Left forelimb (tissue), 1 donor: ENCODE measurements around the gene MAS1L.

Experiments
- DNase-seq: peaks from one replicate; pipeline ENCODE4 v3.0.0-alpha.2; 2018; ENCODE audit warnings: low spot score

Gene MAS1L, protein sequence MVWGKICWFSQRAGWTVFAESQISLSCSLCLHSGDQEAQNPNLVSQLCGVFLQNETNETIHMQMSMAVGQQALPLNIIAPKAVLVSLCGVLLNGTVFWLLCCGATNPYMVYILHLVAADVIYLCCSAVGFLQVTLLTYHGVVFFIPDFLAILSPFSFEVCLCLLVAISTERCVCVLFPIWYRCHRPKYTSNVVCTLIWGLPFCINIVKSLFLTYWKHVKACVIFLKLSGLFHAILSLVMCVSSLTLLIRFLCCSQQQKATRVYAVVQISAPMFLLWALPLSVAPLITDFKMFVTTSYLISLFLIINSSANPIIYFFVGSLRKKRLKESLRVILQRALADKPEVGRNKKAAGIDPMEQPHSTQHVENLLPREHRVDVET

DNA sequence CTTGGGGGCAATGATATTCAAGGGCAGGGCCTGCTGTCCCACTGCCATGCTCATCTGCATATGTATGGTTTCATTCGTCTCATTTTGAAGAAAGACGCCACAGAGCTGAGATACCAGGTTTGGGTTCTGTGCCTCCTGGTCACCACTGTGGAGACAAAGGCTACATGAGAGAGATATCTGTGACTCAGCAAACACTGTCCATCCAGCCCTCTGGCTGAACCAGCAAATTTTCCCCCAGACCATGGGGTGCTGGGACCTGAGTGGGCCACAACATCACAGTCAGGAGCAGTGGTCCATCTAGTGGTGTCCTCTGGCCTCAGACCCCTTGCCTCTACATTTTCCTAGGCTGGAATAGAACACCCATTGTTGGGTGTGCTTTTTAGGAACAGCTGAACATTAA, at the start of gene MAS1L:
Gene MAS1L (minus strand): TSS at position 297 of the 400 bp plus-strand sequence. CDS start 54 bp downstream, at position 243.
- no peak for DNase-seq

DNA sequence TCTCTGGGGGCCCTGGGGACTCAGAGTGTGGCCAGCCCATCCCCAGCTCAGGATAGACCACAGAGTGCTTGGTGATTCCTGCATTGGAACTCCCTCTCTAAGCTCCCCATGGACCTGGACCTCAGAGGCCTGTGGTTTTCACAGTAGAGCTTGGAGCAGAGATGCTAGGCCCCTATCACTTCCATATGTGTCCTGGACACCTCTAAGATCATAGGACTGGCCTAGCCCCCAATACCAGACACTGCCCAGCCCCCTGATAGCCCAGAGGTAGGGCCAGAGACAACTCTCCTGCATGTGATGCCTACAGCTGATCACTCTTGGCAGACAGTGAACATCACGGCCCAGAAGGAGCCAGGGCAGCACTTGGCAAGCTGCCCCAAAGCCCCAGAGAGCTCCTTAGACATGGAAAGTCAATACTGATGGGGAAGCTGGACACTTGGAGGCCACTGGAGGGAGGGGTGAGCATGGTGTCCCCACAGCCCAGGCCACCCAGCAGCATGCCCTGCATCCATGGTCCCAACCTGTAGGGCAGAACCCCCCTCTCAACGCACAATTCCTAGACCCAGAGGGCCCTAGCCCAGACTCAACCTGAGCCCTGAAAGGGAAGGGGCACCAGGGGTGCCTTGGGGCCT, 44.7 kb upstream of the MAS1L start:
- no peak for DNase-seq

DNA sequence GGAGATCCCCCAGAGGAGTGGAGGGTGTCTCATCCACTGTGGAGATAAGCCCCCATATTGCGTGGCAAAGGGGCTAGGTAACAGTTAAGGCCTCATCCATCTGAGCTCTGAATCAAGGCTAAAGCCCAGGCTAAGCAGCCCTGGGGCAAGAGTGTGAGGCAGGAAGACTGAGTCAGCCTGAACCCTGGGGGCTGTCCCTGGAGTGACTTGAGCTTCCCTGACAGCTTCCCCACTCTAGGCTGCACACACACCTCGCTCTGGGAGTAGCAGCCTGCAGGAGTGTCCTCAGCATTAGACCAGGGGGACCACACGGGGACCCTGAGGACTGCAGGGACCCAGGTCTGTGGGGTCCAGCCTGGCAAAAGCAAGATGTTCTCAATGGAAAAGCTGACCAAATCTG, 43.9 kb upstream of the MAS1L start:
- no peak for DNase-seq

DNA sequence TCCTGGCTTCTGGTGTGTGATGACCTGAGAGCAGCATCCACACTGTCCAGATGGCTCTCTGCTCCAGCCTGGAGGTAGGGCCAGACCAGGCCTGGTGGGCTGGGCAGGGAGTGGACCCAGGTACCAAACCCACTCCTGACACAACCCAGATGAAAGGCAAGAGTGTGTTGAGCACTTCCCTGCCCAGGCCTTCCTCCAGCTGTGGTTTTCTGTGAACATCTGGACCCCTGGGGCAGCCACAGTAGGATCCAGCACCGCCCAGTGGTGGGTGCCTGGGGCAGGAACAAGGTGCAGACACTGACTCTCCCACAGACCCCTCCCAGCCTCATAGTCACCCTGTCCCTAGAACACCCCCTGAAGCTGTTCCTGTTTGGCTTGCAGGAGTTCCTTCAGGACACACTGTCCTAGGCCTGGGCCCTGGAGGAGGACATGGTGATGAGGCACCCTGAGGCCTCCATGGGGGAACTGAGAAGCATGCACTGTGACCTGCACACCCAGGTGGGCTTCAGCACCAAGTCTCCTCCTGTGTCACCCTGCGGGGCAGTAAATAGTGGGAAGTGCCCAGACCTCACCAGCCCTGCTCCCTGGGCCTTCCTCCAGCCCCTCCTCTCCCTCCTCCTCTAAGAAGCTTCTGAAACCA, 43.0 kb upstream of the MAS1L start:
- no peak for DNase-seq

DNA sequence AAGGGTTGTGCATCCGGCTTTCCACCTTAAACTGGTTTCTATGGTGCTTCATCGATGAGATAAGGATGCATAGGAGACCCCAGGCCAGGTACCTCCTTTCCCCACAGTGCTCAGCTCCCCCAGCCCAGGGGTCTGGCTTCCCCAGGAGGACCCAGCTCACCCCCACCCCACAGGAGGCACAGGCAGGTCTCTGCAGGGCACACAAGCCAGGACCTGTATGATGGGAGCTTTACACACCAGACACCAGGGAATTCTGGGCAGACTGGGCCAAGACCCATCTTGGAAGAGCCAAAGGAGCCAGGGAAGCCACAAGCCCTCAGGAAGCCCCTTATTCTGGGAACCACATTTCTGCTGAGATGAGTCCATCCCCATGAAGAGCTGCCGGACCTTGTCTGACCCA, 42.2 kb upstream of the MAS1L start:
- DNase-seq: no peak

DNA sequence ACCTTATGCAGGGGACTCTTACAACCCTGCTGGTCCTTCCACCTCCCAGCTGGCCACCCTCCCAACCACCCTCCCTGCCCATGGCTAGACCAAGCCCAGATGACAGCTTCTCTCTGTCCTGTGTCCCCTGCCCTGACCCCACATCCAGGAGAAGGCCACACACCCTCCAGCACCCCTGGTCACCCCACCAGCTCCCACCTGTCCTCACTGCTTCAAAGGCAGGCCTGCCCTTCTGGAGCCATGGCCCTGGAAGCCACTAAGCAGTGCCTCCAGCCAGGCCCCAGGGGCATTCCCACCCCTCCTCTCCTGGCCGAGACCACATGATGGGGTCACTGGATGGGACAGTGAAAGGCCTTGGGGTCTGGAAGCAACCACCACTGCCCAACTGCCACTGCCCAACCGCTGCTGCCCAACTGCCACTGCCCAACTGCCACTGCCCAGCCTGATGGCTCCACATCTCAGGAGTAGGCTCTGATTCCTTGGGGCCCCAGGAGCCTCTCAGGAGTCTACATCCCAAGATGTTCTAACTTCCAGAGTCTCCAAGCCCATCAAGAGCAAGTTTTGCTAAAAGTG, 41.3 kb upstream of the MAS1L start:
- DNase-seq: no peak

DNA sequence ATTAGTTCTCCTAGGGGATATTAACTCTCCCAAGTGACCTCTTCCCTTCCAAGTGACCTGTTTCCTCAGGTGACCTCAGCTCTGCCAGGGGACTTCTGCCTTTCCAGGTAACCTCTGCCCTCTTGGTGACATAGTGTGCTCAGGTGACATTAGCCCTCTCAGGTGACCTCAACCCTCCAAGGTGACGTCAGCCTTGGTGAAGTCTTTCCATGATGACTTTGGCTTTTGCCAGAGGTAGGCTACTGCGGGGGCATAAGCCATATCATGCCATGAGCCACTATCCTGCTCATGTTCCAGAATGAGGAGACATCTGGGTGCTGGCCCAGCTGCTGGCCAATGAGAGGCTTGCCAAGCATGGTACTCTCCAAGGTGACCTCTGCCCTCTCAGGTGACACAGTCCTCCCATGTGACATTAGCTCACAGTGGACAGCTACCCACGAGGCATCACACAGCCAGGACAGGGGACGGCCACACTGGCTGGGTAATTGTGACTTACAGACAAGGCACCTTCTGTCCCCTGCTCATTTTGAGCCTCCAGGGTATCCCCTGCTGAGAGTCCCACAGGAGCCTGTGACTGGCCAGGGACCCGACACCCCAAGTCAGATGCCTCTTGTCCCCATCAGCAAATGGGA, 40.7 kb upstream of the MAS1L start:
- DNase-seq: no peak

DNA sequence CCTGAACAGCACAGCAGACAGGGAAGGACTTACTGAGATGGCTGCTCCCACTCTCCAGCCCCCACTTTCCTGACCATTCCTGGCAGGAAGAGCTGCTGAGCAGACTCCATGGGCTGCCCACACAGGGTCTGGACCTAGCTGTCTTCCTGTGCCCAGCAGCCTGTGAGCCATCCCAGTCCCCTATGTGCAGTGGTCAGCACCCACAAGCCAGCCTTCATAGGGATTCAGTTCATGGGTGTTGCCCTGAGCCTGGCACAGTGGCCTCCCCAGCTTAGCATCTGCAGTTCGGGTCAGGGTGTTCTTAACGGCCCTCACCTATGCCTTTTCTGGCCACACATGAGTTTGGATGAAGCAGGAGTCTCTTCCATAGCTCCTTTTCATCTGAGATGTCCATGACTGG, 39.8 kb upstream of the MAS1L start:
- no peak for DNase-seq

DNA sequence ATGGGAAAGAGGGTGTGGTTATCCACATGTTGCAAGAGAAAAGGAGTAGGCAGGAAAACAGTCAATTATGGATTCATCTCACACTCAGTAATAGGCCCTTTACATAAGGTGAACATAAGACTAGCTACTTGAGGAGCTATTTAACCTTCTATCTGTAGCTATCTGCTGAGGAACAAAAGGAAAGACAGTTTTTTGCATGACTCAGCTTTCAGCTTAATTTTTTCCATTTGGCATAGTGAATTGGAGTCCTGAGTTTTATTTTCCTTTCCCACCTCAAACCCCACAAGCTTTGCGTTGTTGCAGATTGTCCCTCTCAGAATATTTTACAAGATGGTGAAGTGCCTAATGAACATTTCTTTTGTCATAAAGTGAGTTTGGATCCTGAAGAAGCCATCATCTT, 39.4 kb upstream of the MAS1L start:
- no peak for DNase-seq

DNA sequence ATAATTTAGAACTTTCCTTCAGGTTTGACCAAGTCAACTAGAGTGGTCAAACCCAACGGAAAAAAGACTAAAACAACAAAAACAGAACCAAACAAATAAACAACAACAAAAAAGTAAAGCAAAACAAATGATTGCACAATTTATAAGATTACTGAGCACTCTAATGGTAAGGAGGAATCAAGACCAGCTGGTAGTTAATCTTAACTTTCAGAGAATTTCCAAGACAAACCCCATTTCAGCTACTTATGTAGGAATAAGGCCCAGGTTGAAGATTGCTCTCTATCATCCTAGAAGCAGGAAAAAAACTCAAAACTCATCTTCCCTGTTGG, 37.5 kb upstream of the MAS1L start:
- no peak for DNase-seq

DNA sequence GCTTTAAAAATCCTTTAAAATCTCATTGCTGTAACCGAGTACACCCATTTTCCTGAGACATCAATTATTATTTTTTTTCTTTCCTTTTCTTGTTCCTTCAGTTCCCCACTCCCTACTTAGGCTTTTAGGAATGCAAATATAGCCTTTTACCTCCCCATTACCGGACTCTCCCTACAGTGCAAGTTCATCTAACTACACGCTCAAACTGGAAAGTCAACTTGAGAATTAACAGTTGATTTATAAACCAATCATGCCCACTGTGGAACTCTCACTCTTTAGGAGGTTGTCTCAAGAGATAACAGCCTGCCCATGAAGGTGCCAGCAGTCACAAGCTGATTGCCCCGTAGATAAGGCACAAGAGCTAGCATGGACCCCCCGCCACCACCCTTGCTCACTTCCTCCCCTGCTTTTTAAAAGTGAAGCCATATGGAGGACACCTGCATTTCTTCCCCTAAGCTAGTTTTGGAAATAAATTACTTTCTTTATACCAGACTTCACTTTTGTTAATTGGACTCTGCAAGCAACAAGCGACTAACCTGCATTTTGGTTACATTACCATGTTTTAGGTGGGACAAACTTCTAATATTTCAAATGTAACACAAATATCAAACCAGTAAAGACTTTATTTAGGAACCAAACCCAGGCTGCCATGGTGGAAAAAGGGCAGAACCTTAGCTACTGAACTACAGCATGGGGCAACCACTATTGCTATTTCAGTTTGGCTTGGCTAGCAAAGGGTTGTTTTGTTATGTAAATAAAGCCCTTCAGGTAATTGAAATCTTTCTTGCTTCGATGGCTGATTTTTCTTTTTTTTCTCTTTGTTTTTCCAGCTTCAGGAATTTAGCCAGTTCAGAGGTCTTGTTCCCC, 36.9 kb upstream of the MAS1L start:
- no peak for DNase-seq

DNA sequence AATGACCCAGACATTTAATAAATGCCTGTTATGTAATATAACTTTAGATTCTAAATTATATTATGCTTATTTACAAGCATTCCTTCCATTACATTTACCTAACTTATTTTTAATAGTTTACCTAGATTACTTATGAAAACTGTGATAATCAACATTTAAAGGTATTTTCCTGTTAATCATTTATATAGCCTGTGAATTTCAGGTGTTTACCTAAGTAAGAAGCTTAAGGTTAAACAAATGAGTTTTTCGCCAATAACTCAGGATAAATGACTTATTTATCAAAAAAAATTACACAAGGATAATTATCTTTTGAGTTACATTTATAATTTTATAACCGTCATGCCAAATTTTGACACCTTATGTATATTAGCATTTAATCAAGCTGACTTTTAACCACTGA, 36.3 kb upstream of the MAS1L start:
- DNase-seq: no peak

DNA sequence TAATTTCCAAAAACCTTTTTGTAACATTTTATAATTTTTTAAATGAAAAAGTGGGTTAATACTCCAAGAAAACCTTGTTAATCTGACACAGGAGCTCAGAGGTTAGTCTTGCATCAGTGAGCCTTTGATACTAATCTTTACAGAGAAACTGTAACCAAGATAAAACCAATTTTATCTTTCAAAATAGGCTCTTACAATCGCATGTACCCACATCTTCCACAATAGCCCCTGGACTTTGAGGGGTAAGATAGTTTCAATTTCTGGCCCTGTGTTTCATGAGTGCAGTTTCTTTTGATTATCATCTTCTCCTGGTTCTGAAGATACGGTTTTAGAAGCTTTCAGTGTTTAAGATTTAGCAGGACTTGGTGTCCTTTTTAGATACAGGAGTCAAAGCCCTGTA, 34.5 kb upstream of the MAS1L start:
- no peak for DNase-seq

DNA sequence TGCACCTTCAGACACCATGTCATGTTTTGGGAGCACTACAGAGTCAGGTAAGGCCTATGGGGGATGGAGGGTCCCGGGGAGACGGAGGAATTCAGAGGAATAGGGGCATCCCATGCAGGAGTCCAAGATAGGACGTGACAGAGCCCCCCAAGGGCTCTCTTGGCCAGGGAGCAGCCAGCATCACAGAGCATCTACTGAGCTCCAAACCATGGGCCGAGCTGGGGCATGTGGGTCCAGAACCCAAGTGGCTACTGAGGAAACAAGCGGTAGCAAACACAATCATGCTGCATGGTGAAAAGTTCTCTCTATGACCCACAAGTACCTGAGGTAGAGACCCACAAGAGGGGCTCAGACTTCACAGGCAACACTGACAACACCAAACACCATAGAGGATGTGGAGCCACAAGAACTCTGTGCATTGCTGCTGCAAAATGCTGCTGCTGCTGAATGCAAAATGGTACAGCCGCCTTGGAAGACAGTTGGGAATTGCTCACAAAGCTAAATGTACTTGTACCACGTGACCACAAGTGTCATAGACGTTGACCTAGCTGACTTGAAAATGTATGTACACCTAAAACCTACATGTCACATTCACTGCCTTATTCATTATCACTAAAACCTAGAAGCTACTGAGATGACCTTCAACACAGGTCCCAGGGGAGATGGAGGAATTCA, 33.4 kb upstream of the MAS1L start:
- no peak for DNase-seq

DNA sequence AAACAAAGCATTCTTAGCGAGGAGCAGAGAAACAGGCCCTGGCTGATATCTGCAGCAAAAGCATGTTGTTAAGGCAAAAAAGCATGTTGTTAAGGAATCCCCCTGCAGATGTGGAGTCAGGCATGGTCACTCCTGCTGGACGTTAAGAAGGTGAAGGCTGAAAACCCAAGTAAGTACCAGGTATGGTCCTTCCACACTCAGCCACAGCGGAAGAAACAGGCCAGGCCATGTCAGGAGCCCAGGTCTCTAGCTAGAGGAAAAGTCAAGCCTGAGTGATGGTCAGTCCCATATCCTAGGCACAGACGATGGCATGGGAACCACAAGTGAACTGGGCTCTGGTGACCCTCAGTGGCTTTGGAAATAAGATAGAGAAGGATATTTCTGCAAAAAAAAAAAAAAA, 32.5 kb upstream of the MAS1L start:
- no peak for DNase-seq

DNA sequence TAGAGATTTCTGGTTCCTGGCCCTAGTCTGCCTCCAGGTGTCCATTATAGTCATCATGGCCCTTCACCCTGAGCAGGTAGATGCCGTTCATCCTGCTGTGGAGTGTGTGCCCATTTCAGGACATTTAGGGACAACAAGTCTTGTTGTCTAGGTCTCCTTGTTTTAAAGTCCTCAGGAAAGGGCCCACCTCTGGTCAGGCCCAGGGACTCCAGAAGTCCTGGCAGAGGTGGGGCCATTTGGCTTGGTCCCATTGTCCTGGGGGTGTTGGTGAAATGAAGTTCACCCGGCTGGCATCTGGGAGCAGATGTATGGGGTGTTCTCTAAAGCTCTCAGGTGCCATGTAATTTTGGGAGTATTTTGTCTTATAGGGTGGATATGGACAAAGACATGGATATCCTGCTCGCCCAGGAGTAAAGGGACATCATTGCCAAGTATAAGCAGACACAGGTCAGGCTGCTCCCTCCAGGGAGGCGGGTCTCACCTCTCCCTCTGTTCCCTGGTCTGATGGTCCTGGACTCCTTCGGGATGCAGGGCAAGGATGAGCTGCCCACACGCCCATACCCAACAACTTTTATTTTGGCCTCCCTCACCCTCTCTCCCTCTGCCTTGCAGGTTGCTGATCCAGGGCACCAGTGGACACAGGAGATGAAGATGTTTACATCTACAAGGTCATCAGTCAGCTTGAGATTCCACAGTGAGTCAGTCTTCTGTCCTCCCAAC, 31.7 kb upstream of the MAS1L start:
- no peak for DNase-seq

DNA sequence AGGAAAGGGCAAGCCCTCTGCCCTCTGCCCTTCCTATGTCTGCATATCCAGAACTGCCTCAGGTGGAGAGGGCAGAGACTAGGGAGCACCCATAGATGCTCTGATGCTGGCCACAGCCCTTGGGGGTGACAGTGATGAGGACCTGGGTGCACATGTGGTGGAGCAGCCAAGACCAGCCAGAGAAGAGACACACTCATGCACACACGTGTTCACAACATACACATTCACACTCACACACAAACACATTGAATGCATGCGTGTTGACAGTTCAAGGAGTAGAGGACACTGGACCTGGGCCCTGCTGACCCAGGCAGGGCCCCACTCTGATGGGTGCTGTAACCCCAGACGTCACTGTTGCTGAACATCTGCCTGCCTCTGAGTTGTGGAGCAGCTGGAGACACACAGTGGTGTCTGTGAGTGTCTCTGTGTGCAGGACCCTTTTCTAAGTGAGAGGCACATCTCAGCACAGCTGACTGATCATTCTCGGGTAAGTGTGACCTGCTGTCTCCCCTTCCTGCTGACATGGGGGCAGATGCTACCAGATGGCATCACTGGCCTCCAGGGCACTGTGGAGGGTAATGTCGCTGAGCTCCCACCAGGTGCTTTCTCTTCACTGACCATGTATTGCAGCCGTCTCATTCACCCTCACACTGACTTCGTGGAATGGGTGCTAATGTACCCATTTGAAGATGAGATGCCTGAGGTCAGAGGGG, 30.1 kb upstream of the MAS1L start:
- DNase-seq: no peak

DNA sequence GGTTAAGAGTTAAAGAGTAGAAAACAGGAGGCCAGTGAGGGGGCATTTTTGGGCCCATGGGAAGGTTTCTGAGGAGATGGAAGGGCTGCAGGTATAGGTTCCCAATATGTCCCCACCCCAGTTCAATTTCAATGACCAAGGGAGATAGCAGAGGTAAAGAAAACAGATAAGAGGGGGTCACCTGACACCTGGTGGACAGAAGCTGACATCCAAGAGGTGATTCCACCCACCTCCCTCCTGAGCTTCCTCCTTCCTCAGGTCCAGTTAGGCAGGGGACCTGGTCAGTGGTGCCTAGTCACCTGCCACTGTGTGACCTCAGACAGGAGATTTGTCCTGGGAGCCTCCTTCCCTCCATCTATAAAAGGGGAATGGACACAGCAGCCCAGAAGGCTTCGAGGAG, 29.5 kb upstream of the MAS1L start:
- no peak for DNase-seq

DNA sequence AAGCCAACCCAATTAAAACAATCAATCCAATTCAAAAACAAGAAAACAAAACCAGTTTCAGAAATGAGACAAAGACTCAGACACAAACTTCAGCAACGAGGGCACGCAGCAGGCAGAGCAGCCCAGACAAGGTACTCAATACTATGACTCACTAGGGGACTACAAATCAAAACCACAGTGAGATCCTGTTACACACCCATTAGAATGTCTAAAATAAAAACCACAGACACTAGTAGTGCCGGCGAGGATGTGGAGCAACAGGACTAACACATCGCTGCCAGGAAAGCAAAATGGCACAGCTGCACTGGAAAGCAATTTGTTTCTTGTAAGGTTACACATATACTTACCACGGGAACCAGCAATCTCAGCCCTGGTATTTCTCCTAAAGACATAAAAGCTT, 28.4 kb upstream of the MAS1L start:
- DNase-seq: no peak
